Stimulated activated CD4-positive, alpha-beta T cell treated with anti-CD3 and anti-CD28 coated beads, Interleukin-1b, Interleukin-23, amount 100 ng/mL, for 4 hours (primary cell): Measurements from ENCODE around the gene KCNAB2.

Source experiments
- DNase-seq, 2 donors: peaks; one replicate each; pipeline ENCODE4 v3.0.0-alpha.2; 2020; ENCODE audit warnings: low read depth in 2 of 2

Gene KCNAB2

GRCh38 chr1:6148497-6149241 is 103.0 kb downstream of the KCNAB2 start:
- peak; percentile 62 to 75 for DNase-seq

GRCh38 chr1:6149597-6149996 is 103.9 kb downstream of the KCNAB2 start:
- no peak for DNase-seq

DNA sequence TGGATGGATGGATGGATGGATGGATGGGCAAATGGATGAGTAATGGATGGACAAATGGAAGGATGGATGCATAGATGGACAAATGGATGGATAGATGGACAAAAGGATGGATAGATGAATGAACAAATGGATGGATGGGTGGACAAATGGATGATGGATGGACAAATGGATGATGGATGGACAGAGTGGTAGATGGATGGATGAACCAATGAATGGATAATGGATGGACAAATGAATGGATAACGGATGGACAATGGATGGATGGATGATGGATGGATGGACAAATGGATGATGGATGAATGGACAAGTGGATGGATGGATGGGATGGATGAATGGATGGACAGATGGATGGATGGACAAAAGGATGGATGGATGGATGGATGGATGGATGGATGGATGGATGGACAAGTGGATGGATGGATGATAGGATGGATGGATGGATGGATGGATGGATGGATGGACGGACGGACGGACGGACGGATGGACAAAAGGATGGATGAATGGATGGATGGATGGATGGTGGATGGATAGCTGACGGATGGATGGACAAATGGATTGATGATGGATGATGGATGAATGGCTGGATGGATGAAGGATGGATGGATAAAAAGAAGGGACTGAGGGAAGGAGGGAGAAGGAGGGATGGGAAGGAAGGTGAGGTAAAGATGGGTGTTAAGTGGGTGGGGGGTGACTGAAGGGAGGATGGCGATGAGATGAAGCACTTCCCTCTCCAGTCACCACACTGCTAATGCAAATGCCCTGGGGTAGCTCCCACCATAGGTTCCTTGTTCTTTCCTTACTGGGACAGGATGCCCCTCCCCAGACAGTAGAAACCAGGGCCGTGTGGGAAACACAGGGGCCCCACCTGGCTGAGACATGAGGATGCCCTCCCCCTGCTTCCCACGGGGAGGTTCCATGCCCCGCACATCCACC is 104.6 kb downstream of the KCNAB2 start:
- DNase-seq = no peak
